Small intestine (tissue), 7 donors: ENCODE data around the gene ADIPOQ. TPM values are rescaled to one million over a fixed set of nuclear protein-coding genes. Genes with fewer than 3 reads are reported as not detected.
"Not testable (repeated sequence)": the region's sequence is repeated elsewhere in the genome, so short reads cannot be mapped to it uniquely, and the experiment has no call there.

Source experiments
- DNase-seq, 2 donors: peaks; one replicate each; pipeline versions ENCODE4 v3.0.0 to v3.0.0-alpha.2; 2013
- FAIRE-seq: peaks from 2 replicates; lab custom pipeline; 2012; peaks lifted over from hg19 to GRCh38; lab: Jason Lieb, UNC
- H3K27ac ChIP-seq, 3 donors: one replicate each; pipeline ENCODE4 v1.5.1; 2013; ENCODE audit warnings: low read length in 2 of 3, mild to moderate bottlenecking in 2 of 3, control low read depth in 1 of 3, inconsistent platforms in 1 of 3, low read depth in 1 of 3, moderate library complexity in 1 of 3
- H3K27me3 ChIP-seq, 3 donors: one replicate each; pipeline ENCODE4 v1.6.1; 2013; ENCODE audit warnings: low read length in 3 of 3, inconsistent platforms in 1 of 3; ENCODE audit not compliant: control insufficient read depth in 3 of 3, insufficient read depth in 3 of 3
- H3K36me3 ChIP-seq, 3 donors: one replicate each; pipeline ENCODE4 v1.6.1; 2013; ENCODE audit warnings: low read length in 3 of 3, inconsistent platforms in 1 of 3, low read depth in 1 of 3, mild to moderate bottlenecking in 1 of 3, moderate library complexity in 1 of 3; ENCODE audit not compliant: control insufficient read depth in 3 of 3, insufficient read depth in 2 of 3
- H3K4me1 ChIP-seq, 3 donors: one replicate each; pipeline ENCODE4 v1.6.1; 2013; ENCODE audit warnings: low read length in 2 of 3, inconsistent platforms in 1 of 3, low read depth in 1 of 3, mild to moderate bottlenecking in 1 of 3, moderate library complexity in 1 of 3; ENCODE audit not compliant: control insufficient read depth in 3 of 3, insufficient read depth in 2 of 3
- H3K4me3 ChIP-seq, 3 donors: one replicate each; pipeline ENCODE4 v1.5.1; 2013; ENCODE audit warnings: low read length in 3 of 3, control low read depth in 1 of 3, inconsistent platforms in 1 of 3, low read depth in 1 of 3, mild to moderate bottlenecking in 1 of 3, moderate library complexity in 1 of 3
- H3K9me3 ChIP-seq, 2 donors: one replicate each; pipeline ENCODE4 v1.6.1; 2013; ENCODE audit warnings: low read depth in 1 of 2, low read length in 1 of 2; ENCODE audit not compliant: control insufficient read depth in 2 of 2, insufficient read depth in 1 of 2
- WGBS, 3 donors: extraction: QIAGEN DNeasy Blood & Tissue Kit; methylation state at CpG; one replicate each; pipeline ENCODE4 v1.1.7; 2013; 5-methylcytosine and 5-hydroxymethylcytosine counted together
- polyA plus RNA-seq, 4 donors: library from polyadenylated mRNA; stranded (reverse) in 3 of 4; unstranded in 1 of 4; fragments of 200-250 nt in 3 of 4; fragments of 120-200 nt in 1 of 4; gene quantifications; one replicate each; pipeline versions ENCODE4 v1.2.1 to v1.2.3, GENCODE V29; 2013
- donor health status: healthy with polysubstance abuse.
- donor health status: control.
- donor health status: control.
- donor health status: Bipolar disorder and iron deficiency.
- donor health status: healthy.

The ADIPOQ gene
- polyA plus RNA-seq, 4 donors: 0.22 to 34.5 (median 0.54) TPM; not detected in 1

DNA sequence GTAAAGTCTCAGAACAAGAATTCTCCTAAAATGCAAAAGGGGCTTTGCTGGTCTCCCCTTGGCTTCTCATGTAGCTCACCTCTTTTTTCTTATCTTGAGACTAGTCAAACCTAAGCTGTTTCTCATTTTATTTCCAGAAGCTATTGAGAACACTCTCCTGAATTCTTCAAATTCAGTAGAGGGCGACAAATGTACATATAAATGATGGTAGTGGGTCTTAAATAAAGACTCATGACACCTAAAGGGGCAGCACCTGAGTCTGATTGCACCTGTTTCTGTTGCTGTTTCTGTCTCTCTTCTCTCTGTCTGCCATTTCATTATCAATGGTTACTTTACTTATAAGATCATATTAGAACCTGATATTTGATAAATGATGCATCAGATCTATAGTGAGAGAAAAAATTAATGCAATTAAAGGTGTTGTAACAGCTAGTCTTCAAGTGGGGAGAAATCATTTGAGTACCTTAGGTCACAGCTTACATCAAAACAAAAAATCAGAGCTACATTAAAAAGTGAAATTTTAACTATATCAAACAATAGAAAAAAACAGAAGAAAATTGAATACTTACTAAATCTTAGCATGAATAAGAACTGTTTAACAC lies 7.0 kb downstream of the ADIPOQ start:
- no peaks in the 10 kb centered on the region for H3K36me3 ChIP-seq
- no peak overlapping the region for H3K27ac ChIP-seq
- FAIRE-seq (no peak), DNase-seq (peak; percentile 20 to 63)
- H3K9me3 ChIP-seq: no peaks in the 10 kb centered on the region
- WGBS, 3 donors: 3 to 5% (median 3%) methylated on average over 1 of the region's 1 CpG
- no peak overlapping the region for H3K4me3 ChIP-seq
- no peaks in the 10 kb centered on the region for H3K4me1 ChIP-seq
- H3K27me3 ChIP-seq: peaks cover 0 to 4% (median 2%) of the 10 kb centered on the region in 3 donors

DNA sequence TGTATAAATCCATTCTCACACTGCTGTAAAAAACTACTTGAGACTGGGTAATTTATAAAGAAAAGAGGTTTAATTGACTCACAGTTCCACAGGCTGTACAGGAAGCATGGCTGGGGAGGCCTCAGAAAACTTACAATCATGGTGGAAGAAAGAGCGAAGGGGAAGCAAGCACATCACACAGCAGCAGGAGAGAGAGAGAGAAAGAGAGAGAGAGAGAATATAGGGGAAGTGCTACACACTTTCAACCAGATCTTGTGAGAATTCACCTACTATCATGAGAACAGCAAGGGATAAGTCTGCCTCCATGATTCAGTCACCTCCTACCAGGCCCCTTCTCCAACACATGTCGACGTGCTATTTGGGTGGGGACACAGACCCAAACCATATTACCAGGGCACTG lies 9.3 kb downstream of the ADIPOQ start:
- not testable (repeated sequence) for H3K36me3 ChIP-seq, FAIRE-seq, H3K9me3 ChIP-seq, H3K4me1 ChIP-seq, DNase-seq, H3K4me3 ChIP-seq, H3K27ac ChIP-seq, H3K27me3 ChIP-seq
- WGBS, 3 donors: 95 to 98% (median 97%) methylated on average over 3 of the region's 3 CpGs

DNA sequence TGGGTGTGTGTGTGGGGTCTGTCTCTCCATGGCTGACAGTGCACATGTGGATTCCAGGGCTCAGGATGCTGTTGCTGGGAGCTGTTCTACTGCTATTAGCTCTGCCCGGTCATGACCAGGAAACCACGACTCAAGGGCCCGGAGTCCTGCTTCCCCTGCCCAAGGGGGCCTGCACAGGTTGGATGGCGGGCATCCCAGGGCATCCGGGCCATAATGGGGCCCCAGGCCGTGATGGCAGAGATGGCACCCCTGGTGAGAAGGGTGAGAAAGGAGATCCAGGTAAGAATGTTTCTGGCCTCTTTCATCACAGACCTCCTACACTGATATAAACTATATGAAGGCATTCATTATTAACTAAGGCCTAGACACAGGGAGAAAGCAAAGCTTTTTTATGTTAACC lies 10.5 kb downstream of the ADIPOQ start:
- 76 to 91% (median 83%) methylated on average over 6 of the region's 6 CpGs for WGBS, 3 donors
- FAIRE-seq (no peak), DNase-seq (no peak)
- Histone ChIP-seq H3K4me3 (no peak overlapping the region), H3K27me3 (no peaks in the 10 kb centered on the region), H3K4me1 (no peaks in the 10 kb centered on the region), H3K9me3 (peaks cover 0 to 2% of the 10 kb centered on the region in 2 donors), H3K36me3 (no peaks in the 10 kb centered on the region), H3K27ac (no peak overlapping the region)

DNA sequence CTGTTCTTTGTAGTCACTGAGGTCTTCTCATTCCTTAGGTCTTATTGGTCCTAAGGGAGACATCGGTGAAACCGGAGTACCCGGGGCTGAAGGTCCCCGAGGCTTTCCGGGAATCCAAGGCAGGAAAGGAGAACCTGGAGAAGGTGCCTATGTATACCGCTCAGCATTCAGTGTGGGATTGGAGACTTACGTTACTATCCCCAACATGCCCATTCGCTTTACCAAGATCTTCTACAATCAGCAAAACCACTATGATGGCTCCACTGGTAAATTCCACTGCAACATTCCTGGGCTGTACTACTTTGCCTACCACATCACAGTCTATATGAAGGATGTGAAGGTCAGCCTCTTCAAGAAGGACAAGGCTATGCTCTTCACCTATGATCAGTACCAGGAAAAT lies 11.6 kb downstream of the ADIPOQ start:
- no peaks in the 10 kb centered on the region for H3K27me3 ChIP-seq
- no peaks in the 10 kb centered on the region for H3K4me1 ChIP-seq
- H3K36me3 ChIP-seq: no peaks in the 10 kb centered on the region
- no peak overlapping the region for H3K4me3 ChIP-seq
- no peak overlapping the region for H3K27ac ChIP-seq
- DNase-seq (no peak), FAIRE-seq (no peak)
- 96 to 98% (median 96%) methylated on average over 8 of the region's 8 CpGs for WGBS, 3 donors
- H3K9me3 ChIP-seq: peaks cover 0 to 4% of the 10 kb centered on the region in 2 donors

DNA sequence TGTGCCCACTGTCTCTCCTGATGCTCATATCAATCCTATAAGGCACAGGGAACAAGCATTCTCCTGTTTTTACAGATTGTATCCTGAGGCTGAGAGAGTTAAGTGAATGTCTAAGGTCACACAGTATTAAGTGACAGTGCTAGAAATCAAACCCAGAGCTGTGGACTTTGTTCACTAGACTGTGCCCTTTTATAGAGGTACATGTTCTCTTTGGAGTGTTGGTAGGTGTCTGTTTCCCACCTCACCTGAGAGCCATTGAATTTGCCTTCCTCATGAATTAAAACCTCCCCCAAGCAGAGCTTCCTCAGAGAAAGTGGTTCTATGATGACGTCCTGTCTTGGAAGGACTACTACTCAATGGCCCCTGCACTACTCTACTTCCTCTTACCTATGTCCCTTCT lies 12.4 kb downstream of the ADIPOQ start:
- H3K36me3 ChIP-seq: no peaks in the 10 kb centered on the region
- WGBS, 3 donors: 0% methylated on average over 1 of the region's 1 CpG
- H3K9me3 ChIP-seq: peaks cover 0 to 11% of the 10 kb centered on the region in 2 donors
- H3K4me3 ChIP-seq: no peak overlapping the region
- H3K27me3 ChIP-seq: no peaks in the 10 kb centered on the region
- no peak overlapping the region for H3K27ac ChIP-seq
- DNase-seq (no peak), FAIRE-seq (no peak)
- no peaks in the 10 kb centered on the region for H3K4me1 ChIP-seq

DNA sequence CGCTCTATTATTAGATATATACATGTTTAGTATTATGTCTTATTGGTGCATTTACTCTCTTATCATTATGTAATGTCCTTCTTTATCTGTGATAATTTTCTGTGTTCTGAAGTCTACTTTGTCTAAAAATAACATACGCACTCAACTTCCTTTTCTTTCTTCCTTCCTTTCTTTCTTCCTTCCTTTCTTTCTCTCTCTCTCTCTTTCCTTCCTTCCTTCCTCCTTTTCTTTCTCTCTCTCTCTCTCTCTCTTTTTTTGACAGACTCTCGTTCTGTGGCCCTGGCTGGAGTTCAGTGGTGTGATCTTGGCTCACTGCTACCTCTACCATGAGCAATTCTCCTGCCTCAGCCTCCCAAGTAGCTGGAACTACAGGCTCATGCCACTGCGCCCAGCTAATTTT lies 15.2 kb downstream of the ADIPOQ start:
- H3K9me3 ChIP-seq: peaks cover 0 to 13% of the 10 kb centered on the region in 2 donors
- no peaks in the 10 kb centered on the region for H3K4me1 ChIP-seq
- H3K4me3 ChIP-seq: no peak overlapping the region
- no peaks in the 10 kb centered on the region for H3K27me3 ChIP-seq
- no peak for DNase-seq
- no peaks in the 10 kb centered on the region for H3K36me3 ChIP-seq
- H3K27ac ChIP-seq: no peak overlapping the region
- WGBS, 3 donors: 86 to 90% (median 86%) methylated on average over 4 of the region's 4 CpGs
- FAIRE-seq: no peak

DNA sequence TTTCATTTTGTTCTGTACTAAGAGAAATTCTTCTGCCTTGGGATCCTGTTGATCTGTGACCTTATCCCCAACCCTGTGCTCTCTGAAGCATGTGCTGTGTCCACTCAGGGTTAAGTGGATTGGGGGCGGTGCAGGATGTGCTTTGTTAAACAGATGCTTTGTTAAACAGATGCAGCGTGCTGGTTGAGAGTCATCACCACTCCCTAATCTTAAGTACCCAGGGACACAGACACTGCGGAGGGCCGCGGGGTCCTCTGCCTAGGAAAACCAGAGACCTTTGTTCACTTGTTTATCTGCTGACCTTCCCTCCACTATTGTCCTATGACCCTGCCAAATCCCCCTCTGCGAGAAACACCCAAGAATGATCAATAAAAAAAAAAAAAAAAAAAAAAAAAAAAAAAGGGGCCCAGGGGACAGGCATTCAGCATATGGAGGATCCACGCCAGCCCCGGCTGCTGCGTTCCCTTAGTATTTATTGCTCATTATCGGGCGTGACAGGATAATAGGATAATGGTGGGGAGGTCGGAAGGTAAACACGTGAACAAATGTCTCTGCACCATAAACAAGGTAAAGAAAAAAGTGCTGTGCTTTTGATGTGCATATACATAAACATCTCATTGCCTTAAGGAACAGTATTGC lies 22.8 kb downstream of the ADIPOQ start:
- no CpG with 5 or more reads among the region's 13 CpGs for WGBS, 3 donors

DNA sequence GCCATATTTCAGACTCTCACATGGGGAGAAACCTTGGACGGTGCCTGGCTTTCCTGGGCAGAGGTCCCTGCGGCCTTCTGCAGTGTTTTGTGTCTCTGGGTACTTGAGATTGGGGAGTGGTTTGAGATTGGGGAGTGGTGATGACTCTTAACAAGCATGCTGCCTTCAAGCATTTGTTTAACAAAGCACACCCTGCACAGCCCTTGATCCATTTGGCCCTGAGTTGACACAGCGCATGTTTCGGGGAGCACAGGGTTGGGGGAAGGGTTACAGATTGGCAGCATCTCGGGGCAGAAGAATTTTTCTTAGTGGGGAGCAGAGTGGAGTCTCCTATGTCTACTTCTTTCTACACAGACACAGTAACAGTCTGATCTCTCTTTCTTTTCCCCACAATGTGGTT lies 23.6 kb downstream of the ADIPOQ start:
- no CpG with 5 or more reads among the region's 5 CpGs for WGBS, 3 donors

More for the DNA sequence above, 22.8 kb downstream of the ADIPOQ start:
- not testable (repeated sequence) for H3K9me3 ChIP-seq, H3K36me3 ChIP-seq, H3K4me1 ChIP-seq, H3K4me3 ChIP-seq, DNase-seq, FAIRE-seq, H3K27me3 ChIP-seq, H3K27ac ChIP-seq

More for the DNA sequence above, 23.6 kb downstream of the ADIPOQ start:
- H3K4me3 ChIP-seq, H3K27ac ChIP-seq, DNase-seq, H3K27me3 ChIP-seq, H3K36me3 ChIP-seq, H3K9me3 ChIP-seq, FAIRE-seq, H3K4me1 ChIP-seq: not testable (repeated sequence)
